Activated CD4-positive, CD25-positive, alpha-beta regulatory T cell treated with anti-CD3 and anti-CD28 coated beads, Interleukin-2, amount 50 U/mL, for 24 hours (primary cell): ENCODE results near the gene EIF2D.

ENCODE experiments used
- ATAC-seq, 2 donors: fragments of 150-1000 bp; cut with Tn5 transposase; one replicate each; pipeline ENCODE4 v1.10.0; 2021; ENCODE audit warnings: mild to moderate bottlenecking in 1 of 2, moderate library complexity in 1 of 2

The EIF2D gene

DNA sequence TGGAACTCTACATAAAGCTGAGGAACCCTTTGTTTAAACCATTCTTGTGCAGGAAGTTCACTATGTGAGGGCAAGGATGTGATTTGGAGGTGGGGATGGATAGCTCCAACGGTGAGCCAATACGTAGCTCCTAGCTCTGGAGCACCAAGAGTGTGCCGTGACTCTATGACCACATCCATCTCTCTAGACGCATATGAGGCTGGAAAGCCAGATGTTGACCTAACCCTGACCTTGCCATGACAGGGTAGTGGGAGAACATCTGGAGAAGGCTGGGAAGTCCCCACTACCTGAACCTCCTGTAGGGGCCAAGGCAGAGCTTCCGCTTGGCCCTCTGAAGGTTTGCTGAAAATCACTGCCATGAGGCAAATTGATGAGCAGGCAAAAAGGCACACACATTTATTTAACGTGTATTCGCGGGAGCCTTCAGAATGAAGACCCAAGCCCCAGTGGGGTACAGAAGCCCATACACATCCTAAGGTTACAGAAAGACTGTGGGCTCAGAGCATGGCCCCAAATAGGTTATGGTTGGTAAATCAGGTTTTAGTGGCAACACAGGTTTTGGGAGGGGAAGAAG is 43.4 kb downstream of the EIF2D start:
- ATAC-seq = peak; percentile 24 to 44

DNA sequence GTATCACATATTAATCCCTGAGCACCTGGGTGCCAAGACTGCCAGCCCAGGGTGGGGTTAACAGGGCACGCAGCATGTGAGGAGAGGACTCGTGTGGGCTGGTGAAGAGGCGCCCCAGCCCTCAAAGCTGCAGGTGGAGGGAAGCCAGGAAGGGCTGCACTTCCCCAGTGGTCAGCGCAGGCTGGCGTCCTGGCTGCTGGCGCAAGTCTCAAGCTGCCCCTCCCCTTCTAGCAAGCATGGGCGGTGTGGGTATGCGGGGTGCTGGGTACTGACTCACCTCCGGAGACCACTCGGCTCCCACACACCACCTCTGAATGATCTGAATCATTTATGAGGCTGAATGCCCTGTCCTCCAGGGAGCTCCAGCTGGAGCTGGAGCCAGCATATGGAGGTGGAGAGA is 44.0 kb downstream of the EIF2D start:
- ATAC-seq = peak; percentile 68 to 70

DNA sequence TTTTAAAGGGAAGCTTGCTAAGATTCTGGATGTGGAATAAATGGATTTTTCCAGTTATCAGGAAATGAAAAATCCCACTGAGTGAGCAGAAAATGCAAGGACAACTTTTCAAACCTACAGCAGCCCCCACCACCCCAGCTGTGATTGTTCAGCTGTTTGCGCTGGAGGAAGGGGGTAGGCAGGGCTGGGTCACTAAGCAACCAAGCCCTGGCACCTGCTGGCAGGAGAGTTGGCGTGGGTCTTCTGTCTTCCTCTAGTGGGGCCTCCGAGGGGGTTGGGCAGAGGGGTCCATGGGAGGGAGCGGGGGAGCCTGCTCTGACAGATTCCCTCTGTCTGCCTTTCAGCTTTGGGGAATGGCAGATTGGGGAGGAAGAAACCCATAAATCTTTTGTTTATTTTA is 45.3 kb downstream of the EIF2D start:
- ATAC-seq = no peak

DNA sequence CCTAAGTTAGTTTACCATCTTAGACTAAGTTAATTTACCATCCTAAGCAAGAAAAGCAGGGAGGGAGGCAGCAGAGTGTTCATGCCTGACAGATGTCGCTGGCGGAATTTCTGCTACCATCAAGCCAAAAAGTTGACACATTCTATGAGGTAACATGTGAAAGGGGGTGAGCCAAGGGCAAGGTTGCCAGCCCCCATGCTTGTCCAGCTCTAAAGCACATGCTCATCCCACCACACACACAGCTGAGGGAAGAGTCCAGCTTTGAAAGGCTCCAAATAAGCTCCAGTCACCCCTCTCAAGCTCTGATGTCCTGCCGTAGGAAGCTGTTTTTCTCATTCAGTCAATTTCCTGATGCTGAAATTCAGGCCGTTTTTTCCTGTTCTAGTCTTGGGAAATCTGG is 46.3 kb downstream of the EIF2D start:
- ATAC-seq = no peak

DNA sequence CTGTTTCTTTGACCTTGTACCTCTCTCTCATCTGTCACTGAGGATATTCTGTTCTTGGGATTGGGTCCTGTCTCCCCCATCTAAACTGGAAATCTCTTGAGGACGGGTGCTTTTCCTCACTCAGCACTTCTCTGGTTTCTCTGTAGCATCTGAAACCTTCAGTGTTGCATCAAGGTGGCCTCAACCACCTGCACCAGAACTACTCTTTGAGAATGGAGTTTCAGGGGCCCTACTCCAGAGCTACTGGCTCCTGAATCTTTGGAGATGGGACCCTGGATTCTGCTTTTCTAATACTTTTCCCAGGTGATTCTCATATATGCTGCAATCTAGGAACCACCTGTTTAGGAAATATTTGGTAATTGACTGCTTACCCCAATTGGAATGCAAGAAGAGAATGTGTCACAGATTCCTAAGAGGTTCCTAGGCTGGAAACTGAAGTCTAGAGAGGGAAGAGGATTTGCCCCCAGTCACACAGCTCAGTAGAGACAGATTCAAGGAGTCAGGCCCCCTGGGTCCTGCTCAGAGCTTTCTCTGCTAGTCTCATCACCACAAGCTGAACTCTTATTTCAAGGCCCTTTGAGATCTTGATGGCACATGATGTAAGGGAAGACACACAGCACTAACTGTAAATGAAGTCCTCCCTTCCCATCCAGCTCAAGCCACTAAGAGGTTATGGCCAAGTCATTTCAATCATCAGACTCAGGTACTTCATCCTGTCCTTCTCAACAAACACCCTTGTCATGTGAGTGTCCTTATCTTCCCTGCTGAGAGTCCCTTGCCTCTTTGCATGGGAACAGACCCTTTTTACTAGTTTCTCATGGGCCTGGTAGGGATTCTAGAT is 48.7 kb downstream of the EIF2D start:
- peak; percentile 8 to 9 for ATAC-seq

DNA sequence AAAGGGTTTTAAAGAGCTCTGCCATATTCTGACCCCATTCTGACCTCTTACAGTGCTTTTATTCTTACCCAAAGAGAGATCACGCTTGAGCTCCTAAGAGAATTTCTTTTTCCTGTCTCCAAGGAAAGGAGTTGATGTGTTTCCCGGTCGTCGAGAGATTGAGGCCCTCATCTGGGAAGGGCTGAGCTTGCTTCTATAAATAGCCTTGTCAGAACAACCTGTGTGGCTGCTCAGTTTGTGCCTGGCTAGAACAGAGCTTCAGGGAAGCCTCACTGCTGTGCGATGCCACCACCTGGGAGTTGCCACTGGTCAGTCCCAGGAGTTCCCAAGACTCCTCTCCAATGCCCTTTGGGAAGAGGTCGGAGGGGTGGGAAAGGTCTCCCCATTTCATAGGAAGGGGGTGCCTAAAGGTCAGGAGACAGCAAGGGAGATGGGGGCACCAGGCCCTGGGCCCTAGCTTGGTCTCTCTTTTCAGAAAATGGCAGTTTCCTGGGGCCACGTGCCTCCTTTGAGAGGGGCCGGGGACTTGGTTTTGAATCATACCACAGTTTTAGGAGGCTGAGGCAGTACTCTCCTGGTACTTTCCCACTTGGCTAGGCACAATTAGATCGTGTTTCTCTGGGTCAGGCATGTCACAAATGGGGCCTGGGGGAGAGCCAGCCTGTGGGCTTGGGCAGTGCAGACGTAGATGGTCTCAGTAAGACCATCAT is 52.1 kb downstream of the EIF2D start:
- ATAC-seq = no peak

DNA sequence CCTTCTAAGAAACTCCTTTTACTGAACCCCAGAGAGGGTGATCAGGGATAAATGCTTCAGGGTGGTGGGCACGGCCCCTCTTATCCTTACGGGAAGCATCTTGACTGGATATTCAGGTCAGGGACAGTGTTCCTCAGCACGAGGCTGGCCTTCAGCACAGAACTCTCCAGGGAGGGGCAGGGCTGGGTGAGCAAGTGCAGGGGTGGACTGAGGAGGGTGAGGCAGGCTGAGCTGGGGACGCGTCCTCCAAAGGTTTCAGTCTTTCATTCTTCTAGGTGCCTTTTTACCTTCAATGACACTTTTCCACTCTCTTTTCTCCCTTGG is 52.6 kb downstream of the EIF2D start:
- ATAC-seq = no peak

DNA sequence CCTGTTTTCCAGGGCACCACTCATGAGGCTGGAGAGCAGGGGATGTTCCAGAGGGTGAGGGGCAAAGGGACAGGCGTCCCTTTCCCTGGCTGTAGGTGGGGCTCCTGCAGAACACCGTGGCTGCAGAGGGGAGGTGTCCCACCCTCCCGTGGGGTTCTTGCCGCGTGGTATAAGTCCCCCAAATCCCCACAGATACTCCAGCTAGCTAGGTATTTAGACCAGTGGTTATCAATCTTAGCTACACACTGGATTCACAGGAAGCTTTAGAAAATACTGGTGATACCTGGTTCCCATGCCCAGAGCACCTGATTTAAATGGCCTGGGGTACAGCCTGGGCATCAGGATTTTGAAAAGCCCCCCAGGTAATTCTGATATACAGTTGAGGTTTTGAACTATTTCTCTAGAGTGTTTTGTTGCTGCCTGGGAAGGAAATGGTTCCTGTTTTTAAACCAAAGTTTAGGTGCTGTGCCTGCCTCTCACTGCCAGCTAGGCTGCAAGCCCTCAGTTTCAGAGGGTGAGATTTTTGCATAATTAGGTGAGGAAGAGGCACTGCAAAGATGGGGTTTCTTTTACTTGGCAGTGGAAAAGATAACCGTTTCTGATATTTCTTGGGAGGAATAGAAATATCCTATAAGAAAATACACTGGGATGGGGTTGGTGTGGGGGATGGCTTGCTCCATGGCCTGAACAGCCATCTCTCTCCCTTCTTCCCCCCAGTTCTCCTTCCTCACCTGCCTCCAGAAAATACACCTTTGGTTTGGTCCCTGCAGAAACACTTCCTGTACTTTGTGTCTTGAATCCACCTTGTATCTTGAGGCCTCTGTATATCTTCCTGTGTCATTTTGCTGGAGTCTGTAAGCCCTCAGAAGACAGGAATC is 53.2 kb downstream of the EIF2D start:
- ATAC-seq = no peak

DNA sequence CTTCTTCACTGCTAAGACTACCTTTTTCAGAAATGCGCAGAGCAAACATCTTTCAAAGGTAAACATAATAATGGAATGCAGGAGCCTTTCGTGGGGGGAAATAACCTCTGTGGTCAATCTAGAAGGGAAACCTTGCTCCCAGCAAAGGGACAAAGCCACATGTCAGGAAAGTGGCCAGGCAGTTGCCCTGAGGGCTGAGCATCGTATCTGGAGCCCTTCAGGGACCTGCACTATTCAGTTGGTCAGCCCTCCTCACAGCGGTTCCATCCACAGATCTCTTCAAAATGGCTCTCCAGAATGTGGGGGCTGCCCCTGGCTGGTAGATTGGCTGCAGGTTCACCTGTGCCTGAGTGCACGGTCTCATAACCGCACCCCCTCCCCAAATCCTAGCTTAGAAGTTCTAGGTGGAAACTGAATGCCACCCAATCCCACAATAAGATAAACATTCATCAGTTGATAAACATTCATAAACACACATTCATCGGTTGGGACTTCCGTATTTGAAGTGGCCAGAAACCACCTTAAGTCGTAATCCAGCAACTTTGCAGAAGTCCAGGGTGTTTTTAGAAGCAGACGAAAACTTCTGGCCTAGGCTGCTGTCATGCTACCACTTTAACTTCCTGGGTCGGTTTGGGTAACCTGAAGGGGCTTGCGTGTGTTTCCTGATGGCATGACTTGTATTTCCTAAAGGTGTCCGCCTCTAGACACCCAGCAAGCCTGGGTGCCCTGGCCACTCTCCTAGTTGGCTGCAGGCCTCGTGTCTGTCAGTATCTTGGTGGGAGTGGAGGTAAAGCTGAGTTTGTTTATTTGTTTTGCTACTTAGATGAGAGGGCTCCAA is 54.4 kb downstream of the EIF2D start:
- no peak for ATAC-seq

DNA sequence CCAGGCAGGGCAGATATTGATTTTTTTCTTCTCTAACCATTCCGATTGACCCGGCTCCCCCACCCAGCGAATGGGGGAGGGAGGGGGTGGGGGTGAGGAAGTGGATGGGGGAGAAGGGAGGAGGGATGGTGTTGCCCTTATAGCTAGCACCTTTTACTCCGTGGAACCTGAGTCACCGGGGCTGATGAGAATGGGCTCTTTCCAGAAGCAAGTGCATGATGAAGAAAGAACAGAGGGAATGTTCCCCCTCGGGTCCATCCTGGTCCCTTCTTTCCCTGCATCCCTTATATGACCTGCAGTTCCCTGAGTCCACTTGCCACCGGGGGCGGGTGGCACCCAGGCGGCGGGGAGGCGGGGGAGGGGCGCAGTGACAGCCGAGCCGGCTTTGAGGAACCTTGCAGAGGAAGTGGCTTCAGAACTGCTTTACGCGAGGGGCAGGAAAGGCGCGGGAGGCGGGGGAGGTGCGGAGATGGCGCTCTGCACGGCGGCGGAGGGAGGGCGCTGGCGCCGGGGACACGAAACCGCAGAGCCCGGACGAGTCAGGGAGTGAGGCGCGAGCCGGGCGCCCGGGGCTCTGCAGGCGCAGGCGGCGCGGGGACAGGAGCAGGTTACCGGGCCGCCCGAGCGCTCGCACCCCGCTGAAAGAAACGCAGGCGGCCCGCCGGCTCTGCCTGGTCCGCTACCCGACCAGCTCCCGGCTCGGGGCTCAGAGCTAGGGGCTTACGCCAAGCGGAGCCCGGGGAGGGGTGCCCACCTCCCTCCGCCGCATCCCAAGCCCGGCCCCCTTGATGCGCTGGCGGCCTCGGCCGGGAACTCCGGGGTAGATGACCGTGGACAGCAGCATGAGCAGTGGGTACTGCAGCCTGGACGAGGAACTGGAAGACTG is 55.3 kb downstream of the EIF2D start:
- ATAC-seq = peak; percentile 47 to 48

DNA sequence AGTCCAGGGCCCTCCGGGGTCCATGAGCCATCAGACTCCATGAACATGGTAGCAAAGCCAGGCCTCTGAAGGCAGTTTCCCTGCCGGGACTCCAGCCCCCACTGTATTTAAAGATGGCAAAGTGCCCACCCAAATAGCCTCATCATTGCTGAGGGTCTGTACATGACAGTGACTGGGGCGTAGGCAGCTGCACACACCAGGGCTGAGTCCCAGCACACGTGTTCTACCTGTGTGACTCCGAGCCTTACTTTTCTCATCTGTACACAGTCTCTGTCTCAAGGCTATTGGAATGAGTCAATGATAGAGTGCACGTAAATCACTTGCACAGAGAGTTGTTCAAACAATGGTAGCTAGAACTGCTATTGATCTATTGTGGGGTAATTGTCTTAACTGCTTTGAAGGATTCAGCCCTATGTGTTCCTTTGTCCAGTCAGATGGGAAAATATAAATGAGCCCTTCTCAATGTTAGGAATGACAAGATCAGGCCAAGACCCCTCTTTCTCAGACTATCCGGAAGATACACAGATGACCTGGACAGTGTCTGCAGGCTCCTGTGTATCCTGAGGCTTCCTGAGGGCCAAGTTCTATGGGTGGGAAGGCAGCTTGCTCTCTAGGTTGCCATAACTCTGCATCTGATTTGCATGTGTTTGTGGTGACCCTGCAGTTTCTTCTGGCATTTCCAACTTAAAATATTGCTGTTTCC is 56.1 kb downstream of the EIF2D start:
- peak; percentile 69 to 70 for ATAC-seq

DNA sequence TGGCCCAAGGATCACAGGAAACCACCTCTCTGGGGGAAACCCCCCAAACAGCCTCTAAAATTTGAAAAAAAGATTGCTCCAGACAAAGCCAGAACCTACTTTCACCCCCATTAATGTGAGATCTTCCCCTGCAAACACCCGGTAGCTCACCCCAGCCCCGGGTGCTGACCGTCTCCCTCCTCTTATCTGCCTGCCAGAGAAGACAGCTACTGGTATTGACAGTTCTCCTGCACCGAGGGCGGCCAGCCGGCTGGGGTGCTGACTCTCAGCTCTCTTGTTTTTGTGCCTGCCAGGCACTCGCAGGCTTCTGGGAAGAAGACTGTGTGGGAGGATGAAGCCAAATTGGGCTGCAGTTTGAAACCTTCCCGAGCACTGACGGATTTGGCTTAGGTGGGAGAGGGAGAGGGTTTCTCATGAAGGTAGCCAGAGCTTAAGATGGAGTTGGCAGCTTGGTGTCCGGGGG is 56.8 kb downstream of the EIF2D start:
- no peak for ATAC-seq

DNA sequence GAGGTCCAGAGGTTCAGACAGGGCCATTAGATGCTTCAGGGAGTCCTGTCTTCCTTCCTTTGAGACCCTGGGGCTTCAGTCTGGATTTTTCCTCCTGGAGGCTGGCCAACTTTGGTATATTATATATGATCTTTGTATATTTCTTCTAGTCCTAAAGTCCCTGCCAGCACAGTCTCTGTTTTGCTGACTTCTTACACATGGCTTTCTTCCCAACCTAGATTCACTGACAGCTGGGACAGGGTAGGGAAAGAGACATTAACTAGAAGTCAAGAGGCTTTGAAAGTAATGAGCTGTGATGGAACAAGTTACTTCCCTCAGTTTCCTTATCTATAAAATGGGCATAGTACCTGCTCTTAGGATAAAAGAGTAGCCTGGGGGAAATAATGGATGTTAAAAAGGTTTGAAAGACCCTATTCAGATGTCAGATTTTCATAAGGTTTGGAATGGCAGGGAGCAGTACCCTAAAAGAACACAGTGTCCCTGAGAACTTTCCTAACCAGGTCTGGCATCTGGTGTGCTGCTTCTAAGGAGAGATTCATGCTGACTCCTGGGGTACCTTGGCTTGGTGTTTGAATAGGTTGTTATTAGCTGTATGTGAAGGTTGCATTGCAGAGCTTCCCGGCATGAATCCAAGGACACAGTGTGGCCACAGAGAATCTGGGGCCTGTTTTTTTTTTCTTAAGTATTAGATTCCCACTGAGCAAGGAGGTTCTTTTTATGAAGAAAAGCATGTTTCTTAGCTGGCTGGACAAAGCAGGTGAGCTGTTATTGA is 57.4 kb downstream of the EIF2D start:
- no peak for ATAC-seq

DNA sequence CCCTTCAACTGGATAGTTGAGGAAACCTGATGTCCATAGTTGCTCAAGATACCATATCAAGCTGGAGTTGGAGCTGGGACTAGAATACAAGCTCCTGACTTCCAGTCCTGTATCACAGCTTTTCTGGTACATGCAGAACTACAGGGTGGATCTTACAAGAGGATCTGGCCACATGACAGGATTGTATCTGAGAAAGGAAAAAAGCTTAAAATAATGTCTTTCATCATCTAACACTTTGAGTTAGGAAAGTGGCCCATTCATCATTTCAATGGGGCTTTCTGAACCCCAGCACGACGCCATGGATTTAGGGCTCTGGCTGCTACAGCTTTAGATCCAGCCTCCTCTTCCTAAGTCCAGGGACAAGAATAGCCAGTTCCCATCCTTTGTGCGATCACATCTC is 58.1 kb downstream of the EIF2D start:
- no peak for ATAC-seq

DNA sequence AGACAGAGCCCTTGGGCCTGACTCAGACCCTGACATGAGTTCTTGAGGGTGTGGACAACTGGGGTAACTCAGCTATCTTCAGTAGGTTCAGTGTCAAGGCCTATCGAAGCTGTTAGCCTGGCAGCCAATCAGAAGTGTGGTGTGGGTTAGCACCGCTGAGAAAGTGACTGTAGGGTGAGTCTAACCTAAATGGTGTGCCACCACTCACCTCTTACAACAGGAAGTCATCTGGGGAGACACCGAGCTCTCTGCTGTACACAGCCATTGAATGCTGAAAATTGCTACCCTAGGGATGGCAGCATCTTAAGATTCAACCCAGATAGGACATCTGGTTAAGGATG is 60.3 kb downstream of the EIF2D start:
- ATAC-seq = peak; percentile 91 to 92

DNA sequence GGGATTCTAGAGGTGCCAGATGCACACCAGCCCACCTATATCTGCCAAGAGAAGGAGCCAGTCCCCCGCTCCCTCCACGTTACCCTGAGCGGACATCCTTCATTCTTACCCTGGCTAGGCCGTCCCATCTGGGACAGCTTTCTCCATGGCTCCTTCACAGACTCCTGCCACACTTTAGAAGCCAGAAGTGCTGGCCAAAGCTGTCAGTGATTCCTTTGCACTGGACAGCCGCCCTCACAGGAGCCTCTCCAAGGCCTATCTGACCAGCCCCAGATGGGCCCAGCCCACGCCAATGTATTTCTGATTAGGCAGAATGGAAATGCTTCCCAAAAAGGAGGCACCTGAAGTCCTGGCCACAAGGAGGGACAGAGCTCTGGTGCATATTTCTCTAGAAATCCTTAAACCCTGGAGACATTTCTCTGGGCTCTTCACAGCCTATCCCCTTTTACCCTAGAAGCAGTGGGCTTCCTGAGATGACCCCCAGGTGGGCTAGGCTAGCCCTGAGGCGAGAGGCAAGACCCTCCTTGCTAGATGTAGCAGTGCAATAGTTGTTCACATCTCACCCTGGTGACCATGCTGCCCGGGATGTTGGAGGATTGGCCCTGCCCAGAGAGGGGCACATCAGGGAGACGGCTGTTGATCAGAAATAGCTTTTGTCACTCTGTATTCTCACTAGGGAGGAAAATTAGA is 60.8 kb downstream of the EIF2D start:
- no peak for ATAC-seq

DNA sequence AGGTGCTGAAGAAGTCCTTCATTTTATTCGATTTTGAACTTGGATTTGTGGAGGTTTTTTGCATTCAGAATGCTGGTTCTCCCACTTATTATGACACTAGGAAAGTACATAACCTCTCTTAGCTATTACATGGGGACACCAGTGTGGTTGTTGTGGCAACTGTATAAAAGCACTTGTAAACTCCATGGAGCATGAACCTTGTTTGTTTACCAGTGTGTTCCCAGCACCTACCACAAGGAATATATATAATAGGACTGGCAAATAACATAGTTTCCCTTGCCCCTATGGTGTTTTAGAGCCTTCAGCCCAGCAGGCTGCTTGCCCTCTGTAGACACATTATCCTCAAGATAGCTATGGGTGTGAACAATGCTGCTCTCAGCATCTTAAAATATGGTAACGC is 61.8 kb downstream of the EIF2D start:
- no peak for ATAC-seq

DNA sequence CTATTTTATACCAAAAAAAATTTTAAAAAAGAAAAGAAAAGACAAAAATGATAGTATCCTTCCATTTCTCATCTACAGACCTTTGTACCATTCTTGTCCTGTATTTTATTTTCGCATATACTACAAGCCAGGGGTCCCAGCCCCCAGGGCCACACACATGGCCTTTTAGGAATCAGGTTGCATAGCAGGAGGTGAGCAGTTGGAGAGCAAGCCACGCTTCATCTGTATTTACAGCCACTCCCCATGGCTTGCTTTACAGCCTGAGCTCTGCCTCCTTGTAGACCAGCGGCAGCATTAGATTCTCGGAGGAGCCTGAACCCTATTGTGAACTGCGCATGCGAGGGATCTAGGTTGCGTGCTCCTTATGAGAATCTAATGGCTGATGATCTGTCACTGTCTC is 65.2 kb downstream of the EIF2D start:
- no peak for ATAC-seq

DNA sequence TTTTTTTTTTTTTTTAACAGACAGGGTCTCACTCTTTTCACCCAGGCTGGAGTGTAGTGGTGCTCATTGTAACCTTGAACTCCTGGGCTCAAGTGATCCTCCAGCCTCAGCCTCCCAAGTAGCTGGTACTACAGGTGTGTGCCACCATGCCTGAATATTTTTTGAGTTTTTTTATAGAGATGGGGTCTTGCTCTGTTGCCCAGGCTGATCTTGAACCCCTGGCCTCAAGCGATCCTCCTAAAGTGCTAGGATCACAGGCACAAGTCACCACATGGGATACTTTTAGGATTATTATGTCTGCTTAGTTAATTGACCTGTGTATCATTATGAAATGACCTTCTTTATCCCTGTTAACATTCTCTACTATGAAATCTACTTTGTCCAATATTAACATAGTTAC is 66.9 kb downstream of the EIF2D start:
- ATAC-seq = peak in 1 of 2 donors; percentile 22
